RWPE1 (cell line): ENCODE measurements around the gene NOL9.

Experiments
- CTCF ChIA-PET: fragments of 350-600 bp; sonication (Branson Sonifier 250); formaldehyde crosslinking; extraction: SDS; loops from one replicate; lab custom pipeline; 2021; lab: Yijun Ruan, JAX
- POLR2A ChIA-PET: fragments of 400-600 bp; formaldehyde crosslinking; extraction: SDS; loops from one replicate; lab custom pipeline; 2020; ENCODE audit warnings: antibody characterized with exemption; ENCODE audit not compliant: low non-redundant PET; lab: Yijun Ruan, JAX
- DNase-seq: peaks from one replicate; pipeline ENCODE4 v3.0.0; 2012; ENCODE audit warnings: low spot score
- H3K27ac ChIP-seq: fragments of 450-650 bp; 2 replicates; pipeline ENCODE4 v1.5.1; 2017
- TF ChIP-seq, protein P1 (sequence below): fragments of 450-650 bp; conservative IDR thresholded peaks from 2 replicates; pipeline ENCODE4 v1.5.1; 2017; ENCODE audit warnings: low read depth, mild to moderate bottlenecking

NOL9 gene

GRCh38 chr1:6502000-6502891, 52.1 kb downstream of the NOL9 start:
- DNase-seq, result no peak
- peak overlapping the region; percentile 44 for H3K27ac ChIP-seq
- POLR2A ChIA-PET, result no interaction called here
- CTCF ChIA-PET, result interaction anchor here (0.7 to 1.0 kb wide), 4 partner anchors 12 to 52 kb away, joined by 3 to 4 read pairs (median 3); partner anchors contain the start of gene NOL9
- TF ChIP-seq, protein P1, sequence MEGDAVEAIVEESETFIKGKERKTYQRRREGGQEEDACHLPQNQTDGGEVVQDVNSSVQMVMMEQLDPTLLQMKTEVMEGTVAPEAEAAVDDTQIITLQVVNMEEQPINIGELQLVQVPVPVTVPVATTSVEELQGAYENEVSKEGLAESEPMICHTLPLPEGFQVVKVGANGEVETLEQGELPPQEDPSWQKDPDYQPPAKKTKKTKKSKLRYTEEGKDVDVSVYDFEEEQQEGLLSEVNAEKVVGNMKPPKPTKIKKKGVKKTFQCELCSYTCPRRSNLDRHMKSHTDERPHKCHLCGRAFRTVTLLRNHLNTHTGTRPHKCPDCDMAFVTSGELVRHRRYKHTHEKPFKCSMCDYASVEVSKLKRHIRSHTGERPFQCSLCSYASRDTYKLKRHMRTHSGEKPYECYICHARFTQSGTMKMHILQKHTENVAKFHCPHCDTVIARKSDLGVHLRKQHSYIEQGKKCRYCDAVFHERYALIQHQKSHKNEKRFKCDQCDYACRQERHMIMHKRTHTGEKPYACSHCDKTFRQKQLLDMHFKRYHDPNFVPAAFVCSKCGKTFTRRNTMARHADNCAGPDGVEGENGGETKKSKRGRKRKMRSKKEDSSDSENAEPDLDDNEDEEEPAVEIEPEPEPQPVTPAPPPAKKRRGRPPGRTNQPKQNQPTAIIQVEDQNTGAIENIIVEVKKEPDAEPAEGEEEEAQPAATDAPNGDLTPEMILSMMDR, result no peak

DNA sequence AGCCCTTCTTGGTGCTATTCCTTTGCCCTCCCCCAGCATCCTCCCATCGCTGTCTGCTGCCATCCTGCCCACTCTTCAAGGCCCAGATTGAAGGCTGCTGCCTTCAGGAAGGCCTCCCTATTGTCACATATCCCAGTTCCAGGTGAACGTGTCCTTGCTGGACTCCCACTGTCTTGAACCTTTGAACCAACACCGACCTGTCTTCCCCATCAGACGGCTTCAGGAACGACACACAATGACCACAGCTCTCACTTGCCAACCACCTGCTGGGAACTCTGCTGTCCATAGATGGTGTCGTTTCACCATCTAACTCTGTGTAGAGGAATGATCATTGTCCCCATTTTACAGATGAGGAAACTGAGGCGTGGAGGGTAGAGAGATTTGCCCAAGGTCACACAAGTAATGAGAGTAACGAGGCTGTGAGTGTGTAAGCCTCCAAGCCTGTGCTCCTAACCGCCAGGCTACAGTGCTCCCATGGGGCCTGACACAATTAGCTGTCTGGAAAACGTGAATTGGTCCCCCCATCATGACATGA, 53.0 kb downstream of the NOL9 start:
- peak overlapping the region; percentile 44 for H3K27ac ChIP-seq
- TF ChIP-seq, protein P1, result no peak
- no peak for DNase-seq
- POLR2A ChIA-PET, result no interaction called here
- CTCF ChIA-PET, result interaction anchor here (0.5 to 0.7 kb wide), 2 partner anchors 15 to 29 kb away, joined by 3 to 4 read pairs; no protein-coding TSS in a partner anchor

- ChIA-PET CTCF (interaction anchor here (0.5 to 2.9 kb wide), 3 partner anchors 11 to 29 kb away, joined by 3 to 11 read pairs (median 4); no protein-coding TSS in a partner anchor), POLR2A (no interaction called here)
- TF ChIP-seq, protein P1, result no peak
Observed at GRCh38 chr1:6500544-6501278, 53.6 kb downstream of the NOL9 start.

GRCh38 chr1:6499296-6499695, 55.0 kb downstream of the NOL9 start:
- TF ChIP-seq, protein P1, result no peak
- ChIA-PET CTCF (interaction anchor here (0.6 to 2.9 kb wide), 3 partner anchors 9 to 24 kb away, joined by 3 to 11 read pairs (median 7); no protein-coding TSS in a partner anchor), POLR2A (no interaction called here)
- DNase-seq, result no peak
- H3K27ac ChIP-seq, result peak overlapping the region; percentile 100; the same call in 1 of the 2 replicates

More at GRCh38 chr1:6500544-6501278, 53.6 kb downstream of the NOL9 start:
- H3K27ac ChIP-seq, result peak overlapping the region; percentile 8
- no peak for DNase-seq

DNA sequence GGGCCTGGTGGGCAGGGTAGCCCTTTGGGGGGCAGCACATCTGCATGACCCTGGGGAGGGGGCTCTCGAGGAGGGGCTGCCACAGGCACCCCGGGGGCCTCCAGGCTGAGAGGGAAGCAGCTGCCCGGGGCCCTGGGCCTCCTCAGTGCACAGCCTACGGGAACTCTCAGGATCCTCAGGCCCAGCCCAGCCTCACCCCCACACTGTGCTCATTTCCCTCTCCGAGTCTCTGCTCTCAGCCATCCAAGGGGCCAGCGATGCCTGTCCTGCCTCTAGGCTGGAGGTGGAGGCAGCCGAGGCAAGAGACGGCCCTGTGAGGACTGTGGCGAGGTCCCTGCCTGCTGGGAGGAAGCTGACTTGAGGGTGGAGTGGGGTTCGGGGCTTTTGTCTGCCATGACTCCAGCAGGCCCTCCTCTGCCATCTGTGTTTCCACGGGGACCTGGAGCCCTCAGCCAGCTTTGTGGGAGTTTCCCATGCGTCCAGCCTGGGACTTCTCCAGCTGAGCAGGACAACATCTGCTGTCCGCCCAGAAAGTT, 55.7 kb downstream of the NOL9 start:
- DNase-seq, result no peak
- TF ChIP-seq, protein P1, result no peak
- CTCF ChIA-PET, result interaction anchor here (0.6 to 2.9 kb wide), 4 partner anchors 9 to 61 kb away, joined by 3 to 11 read pairs (median 6); no protein-coding TSS in a partner anchor
- POLR2A ChIA-PET, result no interaction called here
- H3K27ac ChIP-seq, result peak overlapping the region; percentile 100
